Thoracic aorta (tissue), 2 donors: Measurements from ENCODE around the gene LRRIQ1. TPM values are rescaled to one million over a fixed set of nuclear protein-coding genes. Genes with fewer than 3 reads are reported as not detected.

Source experiments
- ATAC-seq: fragments of 150-250 bp; one replicate; pipeline ENCODE4 v1.8.0; 2017; ENCODE audit warnings: low read depth; ENCODE audit not compliant: insufficient number of reproducible peaks, low FRiP score
- DNase-seq: peaks from one replicate; pipeline ENCODE4 v3.0.0-alpha.2; 2020; ENCODE audit warnings: low spot score
- H3K27ac ChIP-seq, 2 donors: fragments of 200-600 bp; sonication (generic); 1 replicate in 1 of 2; 2 replicates in 1 of 2; pipeline ENCODE4 v1.5.1; 2016; ENCODE audit warnings: mild to moderate bottlenecking in 2 of 2, moderate library complexity in 2 of 2
- H3K27me3 ChIP-seq: fragments of 200-600 bp; sonication (generic); replicated peaks from 2 replicates; pipeline ENCODE4 v1.6.0; 2016; ENCODE audit warnings: mild to moderate bottlenecking; ENCODE audit not compliant: insufficient read depth
- H3K36me3 ChIP-seq: fragments of 200-600 bp; sonication (generic); one replicate; pipeline ENCODE4 v1.5.1; 2016
- H3K4me1 ChIP-seq, 2 donors: fragments of 200-600 bp; sonication (generic); 1 replicate in 1 of 2; 2 replicates in 1 of 2; pipeline versions ENCODE4 v1.5.1 to v1.6.0; 2016; ENCODE audit warnings: low read depth in 2 of 2, mild to moderate bottlenecking in 1 of 2; ENCODE audit not compliant: control insufficient read depth in 1 of 2
- H3K4me3 ChIP-seq: fragments of 200-600 bp; sonication (generic); 2 replicates; pipeline ENCODE4 v1.5.1; 2016; ENCODE audit warnings: mild to moderate bottlenecking
- H3K9me3 ChIP-seq: fragments of 200-600 bp; sonication (generic); 2 replicates; pipeline ENCODE4 v1.5.1; 2016
- total RNA-seq, 2 donors: library from RNA; depleted of rRNA; stranded (reverse); fragments of >200 nt; gene quantifications; one replicate each; pipeline versions ENCODE4 v1.1.0 to v1.2.3, GENCODE V29; 2016
- TF ChIP-seq, protein P1 (sequence below): fragments of 200-600 bp; sonication (generic); IDR thresholded peaks from one replicate; pipeline ENCODE4 v1.5.1; 2019; ENCODE audit warnings: antibody characterized with exemption

Gene LRRIQ1
- total RNA-seq, 2 donors from 2014 or later, result 0.42 TPM; not detected in 1

DNA sequence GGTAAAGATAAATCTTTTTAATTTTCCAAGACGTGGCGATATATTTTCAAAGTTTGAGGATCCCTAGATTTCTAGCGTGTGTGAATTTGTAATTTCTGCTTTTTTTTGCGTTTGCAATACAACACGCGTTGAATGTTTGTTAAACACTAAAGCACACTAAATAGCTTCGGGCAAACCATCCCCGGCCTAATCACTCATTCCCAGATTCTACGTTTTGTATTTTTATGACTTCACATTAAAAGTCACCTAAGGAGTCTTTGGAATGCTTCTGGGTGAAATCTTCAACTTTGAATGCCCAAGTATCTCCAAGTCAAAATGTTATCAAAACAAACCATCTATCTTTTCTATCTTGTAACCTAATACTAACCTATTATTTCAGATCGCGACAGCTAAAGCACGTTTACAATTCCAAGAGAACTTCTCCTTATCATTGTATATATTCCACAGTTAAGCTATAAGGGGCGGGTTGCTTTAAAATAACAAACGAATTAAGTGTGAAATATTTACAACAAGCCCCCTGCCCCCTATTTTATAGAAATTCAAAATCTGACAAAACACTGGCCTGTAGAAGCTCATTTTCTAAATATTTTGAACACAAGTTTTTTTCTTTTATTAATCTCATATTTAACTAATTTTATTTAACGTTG lies 245.0 kb downstream of the LRRIQ1 start:
- Histone ChIP-seq H3K9me3 (no peaks in the 10 kb centered on the region), H3K36me3 (no peaks in the 10 kb centered on the region), H3K4me1 (peaks cover 6 to 9% of the 10 kb centered on the region in 2 donors), H3K27ac (no peak overlapping the region), H3K27me3 (peaks cover 25% of the 10 kb centered on the region), H3K4me3 (peak overlapping the region; percentile 64)
- no peak for ATAC-seq
- TF ChIP-seq, protein P1, sequence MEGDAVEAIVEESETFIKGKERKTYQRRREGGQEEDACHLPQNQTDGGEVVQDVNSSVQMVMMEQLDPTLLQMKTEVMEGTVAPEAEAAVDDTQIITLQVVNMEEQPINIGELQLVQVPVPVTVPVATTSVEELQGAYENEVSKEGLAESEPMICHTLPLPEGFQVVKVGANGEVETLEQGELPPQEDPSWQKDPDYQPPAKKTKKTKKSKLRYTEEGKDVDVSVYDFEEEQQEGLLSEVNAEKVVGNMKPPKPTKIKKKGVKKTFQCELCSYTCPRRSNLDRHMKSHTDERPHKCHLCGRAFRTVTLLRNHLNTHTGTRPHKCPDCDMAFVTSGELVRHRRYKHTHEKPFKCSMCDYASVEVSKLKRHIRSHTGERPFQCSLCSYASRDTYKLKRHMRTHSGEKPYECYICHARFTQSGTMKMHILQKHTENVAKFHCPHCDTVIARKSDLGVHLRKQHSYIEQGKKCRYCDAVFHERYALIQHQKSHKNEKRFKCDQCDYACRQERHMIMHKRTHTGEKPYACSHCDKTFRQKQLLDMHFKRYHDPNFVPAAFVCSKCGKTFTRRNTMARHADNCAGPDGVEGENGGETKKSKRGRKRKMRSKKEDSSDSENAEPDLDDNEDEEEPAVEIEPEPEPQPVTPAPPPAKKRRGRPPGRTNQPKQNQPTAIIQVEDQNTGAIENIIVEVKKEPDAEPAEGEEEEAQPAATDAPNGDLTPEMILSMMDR, result no peak
- DNase-seq, result no peak

DNA sequence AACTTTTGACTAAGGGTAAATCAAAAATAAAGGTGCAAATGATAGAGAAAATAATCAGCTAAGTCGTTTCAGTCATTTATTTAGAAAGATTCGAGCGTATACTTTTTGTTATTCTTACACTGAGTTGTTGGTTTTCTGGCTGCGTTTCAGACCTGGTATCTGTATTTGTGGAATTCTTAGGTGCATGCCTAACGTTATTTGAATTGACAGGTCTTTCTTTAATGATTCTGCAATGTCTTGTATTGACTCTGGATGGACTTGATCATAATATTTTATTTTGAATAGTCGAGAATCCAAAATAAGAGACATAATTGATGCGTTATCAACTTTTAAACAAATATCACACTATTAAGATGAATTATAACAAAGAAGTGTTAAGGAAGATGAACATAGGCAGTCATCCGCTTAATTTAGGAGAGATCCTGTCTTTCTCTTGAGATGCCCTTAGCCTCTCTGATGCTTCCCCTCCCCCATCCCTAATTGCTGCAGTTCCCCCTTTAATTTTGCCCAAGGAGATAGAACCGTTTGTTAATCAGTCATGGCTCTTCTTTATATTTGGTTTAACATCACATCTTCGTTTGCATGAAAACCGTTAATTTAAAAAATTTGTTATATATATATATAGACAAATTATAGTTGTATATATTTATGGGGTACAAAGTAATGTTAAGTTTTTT lies 245.6 kb downstream of the LRRIQ1 start:
- no peak for DNase-seq
- no peak overlapping the region for H3K27ac ChIP-seq
- H3K36me3 ChIP-seq, result no peaks in the 10 kb centered on the region
- no peak overlapping the region for H3K4me3 ChIP-seq
- H3K27me3 ChIP-seq, result peaks cover 25% of the 10 kb centered on the region
- TF ChIP-seq, protein P1, result no peak
- peaks cover 6 to 9% of the 10 kb centered on the region in 2 donors for H3K4me1 ChIP-seq
- no peak for ATAC-seq
- no peaks in the 10 kb centered on the region for H3K9me3 ChIP-seq

DNA sequence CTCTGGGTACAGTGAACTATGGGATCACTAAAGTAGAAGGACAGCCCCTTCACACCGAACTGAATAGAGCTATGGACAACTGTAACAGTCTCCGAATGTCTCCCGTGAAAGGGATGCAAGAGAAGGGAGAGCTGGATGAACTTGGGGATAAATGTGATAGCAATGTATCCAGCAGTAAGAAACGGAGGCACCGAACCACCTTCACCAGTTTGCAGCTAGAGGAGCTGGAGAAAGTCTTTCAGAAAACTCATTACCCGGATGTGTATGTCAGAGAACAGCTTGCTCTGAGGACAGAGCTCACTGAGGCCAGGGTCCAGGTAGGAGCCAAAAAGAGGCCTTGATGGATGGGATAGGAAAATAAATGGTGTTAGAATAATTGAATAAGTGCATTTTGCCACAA lies 247.4 kb downstream of the LRRIQ1 start:
- Histone ChIP-seq H3K27me3 (peaks cover 25% of the 10 kb centered on the region), H3K4me3 (no peak overlapping the region), H3K27ac (no peak overlapping the region), H3K9me3 (no peaks in the 10 kb centered on the region), H3K4me1 (peaks cover 6 to 9% of the 10 kb centered on the region in 2 donors), H3K36me3 (no peaks in the 10 kb centered on the region)
- no peak for ATAC-seq
- TF ChIP-seq, protein P1, result no peak
- DNase-seq, result no peak

Other genes starting within 250 kb of the LRRIQ1 start
- 1 to 10 TPM in 1 of 2 donors, not detected in 1; 1.1 TPM for gene SLC6A15, start 123.6 kb upstream of the LRRIQ1 start, total RNA-seq
- gene TSPAN19, start 74 bp upstream of the LRRIQ1 start, total RNA-seq, result not detected
- not detected for gene ALX1, start 243.9 kb downstream of the LRRIQ1 start, total RNA-seq